ENCODE measurements around the gene OIP5.
"Not testable (repeated sequence)": the region's sequence is repeated elsewhere in the genome, so short reads cannot be mapped to it uniquely, and the experiment has no call there.

The OIP5 gene

DNA sequence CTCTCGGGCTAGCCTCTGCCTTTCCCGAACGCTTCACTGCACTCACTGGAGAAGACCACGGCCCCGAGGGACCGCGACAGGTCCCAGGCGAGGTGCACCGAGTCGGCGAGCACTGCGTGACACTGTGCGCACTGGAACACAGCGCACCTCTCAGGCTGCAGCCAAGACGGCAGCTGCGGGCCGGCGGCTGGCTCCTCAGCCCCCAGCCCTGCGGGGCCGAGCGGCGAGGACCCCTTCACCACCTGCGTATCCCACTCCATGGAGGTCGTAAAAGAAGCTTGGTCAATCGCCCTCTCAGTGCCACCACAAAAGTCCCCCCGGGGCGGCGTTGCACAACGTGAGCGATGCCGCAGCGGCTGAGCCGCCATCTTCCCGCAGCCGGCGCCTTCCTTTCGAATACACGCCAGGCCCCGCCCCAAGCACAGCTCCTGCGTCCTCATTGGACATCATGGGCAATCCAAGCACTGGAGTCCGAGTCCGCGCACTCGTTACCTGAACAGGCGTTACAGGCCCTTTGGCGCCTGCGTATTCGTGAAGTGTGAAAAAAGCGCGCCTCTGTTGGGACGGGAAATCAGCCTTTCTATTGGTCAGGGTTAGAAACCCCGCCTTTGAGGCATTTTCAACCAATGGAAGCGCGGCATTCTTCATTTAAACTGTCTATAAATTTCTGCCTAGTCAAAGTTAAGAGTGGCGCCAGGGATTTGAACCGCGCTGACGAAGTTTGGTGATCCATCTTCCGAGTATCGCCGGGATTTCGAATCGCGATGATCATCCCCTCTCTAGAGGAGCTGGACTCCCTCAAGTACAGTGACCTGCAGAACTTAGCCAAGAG is at the start of gene OIP5, which contains the start of gene NUSAP1:
OIP5 (minus strand) TSS at position 398 of the 832 bp plus-strand sequence; CDS start at position 368, 30 bp downstream.
NUSAP1 (plus strand) TSS at position 688 of the 832 bp plus-strand sequence; CDS start at position 765, 77 bp downstream.
- peak; percentile 90 to 96 (median 94) for DNase-seq (ENCODE audit: low read depth in 3 of 3)

DNA sequence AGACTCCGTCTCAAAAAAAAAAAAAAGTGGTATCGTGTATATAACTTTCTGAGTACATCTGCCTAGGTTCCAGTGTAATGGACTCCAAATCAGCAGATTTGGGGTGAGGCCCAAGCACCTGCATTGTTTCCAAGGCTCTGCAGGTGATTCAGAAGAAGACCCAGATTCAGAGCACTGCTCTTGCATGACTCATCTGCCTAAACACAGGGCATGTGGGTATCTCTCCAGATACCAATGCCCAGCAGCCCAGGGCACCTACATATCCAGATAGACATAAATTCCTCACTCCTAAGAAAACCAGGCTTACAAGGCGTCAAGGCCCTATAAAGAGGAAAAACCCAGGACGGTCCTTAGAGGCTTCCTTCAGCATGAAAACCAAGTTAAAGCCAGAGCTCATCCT is 45.6 kb upstream of the OIP5 start:
- DNase-seq (ENCODE audit: low read depth in 3 of 3): no peak

DNA sequence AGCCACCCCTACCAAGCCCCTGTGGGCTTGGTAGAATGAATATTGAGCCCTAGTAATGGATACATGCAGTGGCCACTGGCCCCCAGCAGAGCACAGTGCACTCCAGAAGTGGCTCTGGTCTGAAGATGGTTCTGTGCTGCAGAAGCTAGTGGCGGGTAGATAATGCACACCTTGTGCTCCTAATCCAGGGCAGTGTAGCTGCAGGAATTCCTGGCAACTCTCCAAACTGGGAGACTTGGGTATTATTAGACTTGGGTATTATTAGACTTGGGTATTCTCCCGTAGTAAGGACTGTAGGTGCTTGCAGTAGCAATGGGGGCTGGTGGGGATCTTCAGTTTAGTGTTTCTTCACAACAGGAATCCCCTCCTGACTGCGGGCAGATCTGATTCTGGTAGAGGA is 35.0 kb upstream of the OIP5 start:
- no peak for DNase-seq (ENCODE audit: low read depth in 3 of 3)

DNA sequence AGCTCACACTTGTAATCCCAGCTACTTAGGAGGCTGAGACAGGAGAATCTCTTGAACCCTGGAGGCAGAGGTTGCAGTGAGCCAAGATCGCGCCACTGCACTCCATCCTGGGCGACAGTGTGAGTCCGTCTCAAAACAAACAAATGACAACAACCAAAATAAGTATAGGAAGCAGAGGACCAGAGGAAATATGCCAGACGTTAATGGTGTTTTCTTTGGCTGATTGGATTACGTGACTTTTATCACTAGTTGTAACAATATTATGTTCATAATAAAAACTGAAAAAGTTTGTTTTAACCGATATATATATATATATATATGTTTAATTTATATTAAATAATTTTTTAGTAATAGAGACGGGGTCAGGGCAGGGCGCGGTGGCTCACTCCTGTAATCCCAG is 22.0 kb upstream of the OIP5 start:
- no peak for DNase-seq (ENCODE audit: low read depth in 3 of 3)

GRCh38 chr15:41350057-41350717 is 17.8 kb upstream of the OIP5 start:
- no peak for DNase-seq (ENCODE audit: low read depth in 3 of 3)

DNA sequence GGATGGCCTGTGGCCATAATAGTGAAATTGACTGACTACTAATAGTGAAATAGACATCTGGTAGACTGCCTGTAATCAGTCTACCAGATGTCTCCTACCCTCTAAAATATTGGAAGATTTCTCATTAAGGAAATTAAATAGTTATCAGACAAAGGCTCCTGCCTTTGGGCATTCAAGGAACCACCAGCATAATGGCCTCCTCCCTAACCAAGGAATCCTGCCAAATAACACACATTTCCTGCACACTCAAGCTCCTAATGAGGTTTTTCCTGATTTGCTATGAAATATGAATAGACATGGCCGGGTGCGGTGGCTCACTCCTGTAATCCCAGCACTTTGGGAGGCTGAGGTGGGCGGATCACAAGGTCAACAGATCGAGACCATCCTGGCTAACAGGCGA is 14.8 kb upstream of the OIP5 start:
- no peak for DNase-seq (ENCODE audit: low read depth in 3 of 3)

DNA sequence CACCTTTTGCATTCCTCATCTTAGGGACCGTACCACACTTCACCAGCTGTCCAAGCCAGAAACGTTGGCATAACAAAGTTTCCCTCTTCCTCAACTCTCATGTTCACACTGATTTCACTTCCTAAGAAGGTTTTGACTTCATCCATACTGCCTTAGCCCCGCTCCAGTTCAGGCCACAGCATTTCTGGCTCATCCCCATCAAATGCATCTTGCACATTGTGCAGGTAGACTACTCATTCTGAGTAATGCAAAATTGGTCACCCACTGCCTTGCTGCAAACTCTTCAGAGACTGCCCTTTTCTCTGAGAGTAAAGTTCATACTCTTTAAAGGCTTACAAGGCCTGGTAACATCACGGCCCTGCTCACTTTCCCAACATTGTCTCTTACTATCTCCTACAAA is 9.1 kb upstream of the OIP5 start:
- no peak for DNase-seq (ENCODE audit: low read depth in 3 of 3)

GRCh38 chr15:41340189-41340695 is 7.9 kb upstream of the OIP5 start:
- no peak for DNase-seq (ENCODE audit: low read depth in 3 of 3)

DNA sequence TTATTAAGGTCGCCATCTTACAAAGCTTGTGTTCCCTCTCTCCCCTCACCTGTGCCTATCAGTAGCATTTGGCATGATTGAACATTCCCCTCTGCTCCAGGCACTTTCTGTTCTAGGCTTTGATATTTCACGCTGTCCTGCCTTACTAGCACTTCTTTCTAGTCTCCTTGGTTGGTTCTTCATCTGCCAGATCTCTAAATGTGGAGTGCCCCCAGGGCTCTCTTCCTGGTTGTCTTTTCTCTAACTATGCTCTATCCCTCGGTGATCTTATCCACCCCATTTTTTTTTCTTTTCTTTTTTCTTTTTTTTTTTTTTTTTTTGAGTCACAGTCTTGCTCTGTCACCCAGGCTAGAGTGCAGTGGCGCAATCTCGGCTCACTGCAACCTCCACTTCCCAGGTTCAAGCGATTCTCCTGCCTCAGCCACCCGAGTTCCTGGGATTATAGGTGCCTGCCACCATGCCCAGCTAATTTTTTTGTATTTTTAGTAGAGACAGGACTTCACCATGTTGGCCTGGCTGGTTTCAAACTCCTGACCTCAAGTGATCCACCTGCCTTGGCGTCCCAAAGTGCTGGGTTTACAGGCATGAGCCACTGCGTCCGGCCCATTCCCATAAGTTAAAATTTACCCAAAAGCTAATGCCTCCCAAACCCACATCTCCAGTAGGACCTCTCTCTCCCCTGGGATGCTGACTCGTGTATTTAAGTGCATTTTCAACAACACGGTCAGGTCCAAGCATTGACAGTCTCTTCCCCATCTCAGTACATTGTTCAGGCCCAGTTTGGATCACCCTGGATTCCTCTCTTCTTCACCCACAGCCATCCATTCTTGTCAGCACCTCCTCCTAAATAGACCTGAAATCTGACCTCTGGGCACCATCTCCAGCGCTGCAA is 5.5 kb upstream of the OIP5 start:
- no peak for DNase-seq (ENCODE audit: low read depth in 3 of 3)

GRCh38 chr15:41337047-41337446 is 4.7 kb upstream of the OIP5 start:
- DNase-seq (ENCODE audit: low read depth in 3 of 3): no peak

- DNase-seq (ENCODE audit: low read depth in 3 of 3): no peak
Observed at GRCh38 chr15:41336549-41336948, 4.2 kb upstream of the OIP5 start.

- no peak for DNase-seq (ENCODE audit: low read depth in 3 of 3)
Observed at GRCh38 chr15:41334293-41335120, 2.1 kb upstream of the OIP5 start.

DNA sequence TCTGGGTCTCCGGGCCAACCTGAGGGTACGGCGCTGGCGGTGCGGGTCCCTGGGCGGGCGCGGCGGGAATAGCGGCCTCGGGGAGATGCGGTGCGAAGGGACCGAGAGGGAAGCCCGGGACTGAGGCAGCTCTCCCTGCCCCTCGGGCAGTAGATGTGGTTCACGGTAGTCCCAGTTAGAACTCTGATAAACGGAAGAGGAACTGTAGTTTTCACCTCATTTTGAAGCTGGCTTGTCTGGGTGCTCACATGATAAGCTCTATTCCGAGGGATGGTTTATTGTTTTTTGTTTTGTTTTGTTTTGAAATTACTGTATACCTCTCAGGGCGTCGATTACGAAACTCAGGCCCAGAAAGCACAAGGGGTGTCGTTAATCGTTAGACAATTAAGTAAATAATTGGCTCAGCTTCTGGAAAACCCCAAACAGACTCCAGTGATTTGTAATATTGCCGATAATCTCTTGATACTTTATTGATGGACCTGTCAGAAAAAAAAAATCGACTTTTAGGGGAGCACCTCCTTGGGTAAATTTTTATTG is 703 bp upstream of the OIP5 start:
- no peak for DNase-seq (ENCODE audit: low read depth in 3 of 3)

- no peak for DNase-seq (ENCODE audit: low read depth in 3 of 3)
Observed at GRCh38 chr15:41331833-41332193, 578 bp downstream of the OIP5 start.

- no peak for DNase-seq (ENCODE audit: low read depth in 3 of 3)
Observed at GRCh38 chr15:41331281-41331680, 1.1 kb downstream of the OIP5 start.

GRCh38 chr15:41323611-41324010 is 8.8 kb downstream of the OIP5 start:
- DNase-seq (ENCODE audit: low read depth in 3 of 3): no peak

- not testable (repeated sequence) for DNase-seq (ENCODE audit: low read depth in 3 of 3)
Observed at GRCh38 chr15:41320805-41321330, 11.5 kb downstream of the OIP5 start.

- no peak for DNase-seq (ENCODE audit: low read depth in 3 of 3)
Observed at GRCh38 chr15:41309226-41309905, 23.0 kb downstream of the OIP5 start.

DNA sequence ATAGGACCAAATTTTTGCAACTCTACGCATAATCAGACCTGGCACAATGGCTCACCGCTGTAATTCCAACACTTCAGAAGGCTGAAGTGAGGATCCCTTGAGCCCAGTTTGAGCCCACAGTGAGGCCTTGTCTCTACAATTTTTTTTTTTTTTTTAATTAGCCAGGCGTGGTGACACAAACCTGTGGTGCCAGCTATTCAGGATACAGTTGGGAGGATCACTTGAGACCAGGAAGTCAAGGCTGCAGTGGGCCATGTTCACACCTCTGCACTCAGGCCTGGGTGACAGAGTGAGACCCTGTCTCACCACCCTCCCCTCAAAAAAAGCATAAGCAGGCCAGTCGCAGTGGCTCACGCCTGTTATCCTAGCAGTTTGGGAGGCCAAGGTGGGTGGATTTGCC is 24.7 kb downstream of the OIP5 start:
- no peak for DNase-seq (ENCODE audit: low read depth in 3 of 3)
